WTC11 (cell line): ENCODE measurements around the gene ABHD18.

Experiments used
- CTCF ChIP-seq: fragments of 200-600 bp; IDR thresholded peaks from 2 replicates; pipeline ENCODE4 v1.8.0; 2022; ENCODE audit warnings: antibody characterized with exemption
- FOXP1 ChIP-seq: sonication (generic); formaldehyde crosslinking; IDR thresholded peaks from 2 replicates; pipeline ENCODE4 v1.8.0; 2022; ENCODE audit warnings: missing genetic modification reagents, mild to moderate bottlenecking, moderate library complexity, borderline replicate concordance
- MAX ChIP-seq: sonication (generic); formaldehyde crosslinking; IDR thresholded peaks from 2 replicates; pipeline ENCODE4 v1.8.0; 2022; ENCODE audit warnings: mild to moderate bottlenecking, missing genetic modification reagents
- MXD4 ChIP-seq: fragments of 250-450 bp; sonication (Bioruptor Pico); IDR thresholded peaks from 2 replicates; pipeline ENCODE4 v1.8.0; 2021; ENCODE audit warnings: mild to moderate bottlenecking, moderate library complexity, borderline replicate concordance
- SP1 ChIP-seq: sonication (generic); formaldehyde crosslinking; conservative IDR thresholded peaks from 2 replicates; pipeline ENCODE4 v1.8.1; 2022; ENCODE audit warnings: missing genetic modification reagents
- ZNF416 ChIP-seq: fragments of 250-450 bp; sonication (Bioruptor Pico); IDR thresholded peaks from 2 replicates; pipeline ENCODE4 v1.9.0; 2021; ENCODE audit warnings: mild to moderate bottlenecking, inconsistent platforms

- no peak for TF ChIP-seq CTCF
- TF ChIP-seq SP1 (CRISPR knock-in tag), result no peak
- no peak for TF ChIP-seq ZNF416 (CRISPR knock-in tag)
- no peak for TF ChIP-seq MXD4 (CRISPR knock-in tag)
- TF ChIP-seq MAX (CRISPR knock-in tag), result no peak
- no peak for TF ChIP-seq FOXP1 (CRISPR knock-in tag)
Observed at GRCh38 chr4:128006592-128006991, 41.4 kb downstream of the ABHD18 start.
